A673 (cell line): ENCODE results near the gene IL19. TPM values are rescaled to one million over a fixed set of nuclear protein-coding genes. Genes with fewer than 3 reads are reported as not detected.

Source experiments
- BruUV-seq: library from RNA; stranded (reverse); fragments of 400-500 nt; replicated peaks from 2 replicates; lab custom pipeline; 2021; lab: Mats Ljungman, UMichigan
- CTCF ChIA-PET: fragments of 300-600 bp; sonication (Branson Sonifier 250); formaldehyde crosslinking; loops from one replicate; lab custom pipeline; 2022; ENCODE audit warnings: antibody characterized with exemption; lab: Charles Lee
- POLR2A ChIA-PET: fragments of 300-600 bp; sonication (Branson Sonifier 250); formaldehyde crosslinking; loops from one replicate; lab custom pipeline; 2022; ENCODE audit warnings: antibody characterized with exemption; ENCODE audit not compliant: low non-redundant PET; lab: Charles Lee
- DNase-seq: peaks from one replicate; pipeline ENCODE4 v3.0.0-alpha.2; 2015; ENCODE audit warnings: low spot score
- H3K27ac ChIP-seq: fragments of 200-600 bp; sonication (generic); 2 replicates; pipeline ENCODE4 v1.5.1; 2016; ENCODE audit warnings: mixed run types, low read depth, mild to moderate bottlenecking, mixed read lengths, antibody characterized with exemption, low read length; ENCODE audit not compliant: poor library complexity, severe bottlenecking
- H3K27me3 ChIP-seq: fragments of 200-600 bp; sonication (generic); replicated peaks from 2 replicates; pipeline ENCODE4 v1.6.1; 2017; ENCODE audit warnings: mixed run types, low read depth, mild to moderate bottlenecking, mixed read lengths, antibody characterized with exemption, low read length; ENCODE audit not compliant: insufficient read depth, poor library complexity
- H3K36me3 ChIP-seq: fragments of 200-600 bp; sonication (generic); 2 replicates; pipeline ENCODE4 v1.6.1; 2016; ENCODE audit warnings: mixed run types, mild to moderate bottlenecking, mixed read lengths, antibody characterized with exemption, low read length; ENCODE audit not compliant: insufficient read depth, poor library complexity, severe bottlenecking
- H3K4me1 ChIP-seq: fragments of 200-600 bp; sonication (generic); 2 replicates; pipeline ENCODE4 v1.6.1; 2017; ENCODE audit warnings: mixed run types, mild to moderate bottlenecking, mixed read lengths, antibody characterized with exemption, low read length; ENCODE audit not compliant: insufficient read depth, poor library complexity, severe bottlenecking
- H3K4me3 ChIP-seq: fragments of 200-600 bp; sonication (generic); 2 replicates; pipeline ENCODE4 v1.5.1; 2016; ENCODE audit warnings: low read depth, mixed run types, mild to moderate bottlenecking, mixed read lengths, low read length; ENCODE audit not compliant: poor library complexity, severe bottlenecking
- H3K9me3 ChIP-seq: fragments of 200-600 bp; sonication (generic); 2 replicates; pipeline ENCODE4 v1.6.1; 2016; ENCODE audit warnings: mixed run types, low read depth, mild to moderate bottlenecking, mixed read lengths, antibody characterized with exemption, low read length; ENCODE audit not compliant: poor library complexity, severe bottlenecking
- CTCF ChIP-seq: fragments of 300-800, 200-600 bp; sonication (generic); conservative IDR thresholded peaks from 2 replicates; pipeline ENCODE4 v1.5.1; 2017; ENCODE audit warnings: low read depth, mild to moderate bottlenecking, antibody characterized with exemption, low read length, moderate library complexity, mixed read lengths
- EZH2 ChIP-seq: fragments of 200-600 bp; sonication (generic); IDR thresholded peaks from 2 replicates; pipeline ENCODE4 v1.6.1; 2017; ENCODE audit warnings: borderline replicate concordance, low read depth, mild to moderate bottlenecking, mixed read lengths, antibody characterized with exemption, low read length; ENCODE audit not compliant: poor library complexity, severe bottlenecking
- intact Hi-C: fragments of 100-400 bp; cut with micrococcal nuclease; formaldehyde crosslinking; loops from one replicate; pipeline ENCODE4 v1.10.0; 2022; ENCODE audit not compliant: unreplicated experiment
- total RNA-seq: library from RNA; stranded (reverse); gene quantifications from 2 replicates; pipeline ENCODE4 v1.2.3, GENCODE V29; 2021

The IL19 gene
- total RNA-seq, 1 experiment from 2014 or later: not detected

DNA sequence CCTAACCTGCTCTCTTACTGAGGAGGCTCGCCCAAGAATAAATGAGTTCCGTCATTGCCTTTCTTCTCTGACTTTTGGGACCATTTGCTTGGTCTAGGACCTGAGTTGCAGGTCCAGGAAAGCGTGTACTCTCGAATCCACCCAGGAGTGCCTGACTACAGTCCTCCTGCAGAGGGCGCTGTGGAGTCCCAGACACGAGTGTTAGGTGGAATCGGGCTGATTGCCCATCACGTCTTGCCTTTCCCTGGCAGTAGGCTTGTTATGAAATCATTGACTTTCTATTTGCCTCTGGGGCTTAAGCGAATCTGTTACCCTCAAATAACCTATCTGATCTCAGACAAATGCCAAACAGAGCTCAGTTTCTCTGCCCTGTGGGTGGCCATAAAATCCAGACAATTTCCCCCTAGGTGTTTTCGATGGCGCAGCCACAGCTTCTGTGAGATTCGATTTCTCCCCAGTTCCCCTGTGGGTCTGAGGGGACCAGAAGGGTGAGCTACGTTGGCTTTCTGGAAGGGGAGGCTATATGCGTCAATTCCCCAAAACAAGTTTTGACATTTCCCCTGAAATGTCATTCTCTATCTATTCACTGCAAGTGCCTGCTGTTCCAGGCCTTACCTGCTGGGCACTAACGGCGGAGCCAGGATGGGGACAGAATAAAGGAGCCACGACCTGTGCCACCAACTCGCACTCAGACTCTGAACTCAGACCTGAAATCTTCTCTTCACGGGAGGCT lies 94.5 kb downstream of the IL19 start, which contains the start of gene IL20:
IL20 (plus strand) TSS at position 685 of the 733 bp plus-strand sequence. CDS start 230 bp downstream, outside the sequence.
- POLR2A ChIA-PET: no interaction called here
- H3K27ac ChIP-seq: no peak within 1 kb of the TSS
- peaks cover 39% of the 10 kb centered on the region for H3K27me3 ChIP-seq
- no peaks in the 10 kb centered on the region for H3K4me1 ChIP-seq
- intact Hi-C loops: loop anchor here (2.0 to 5.0 kb wide), 2 partner anchors 48 to 212 kb away; no protein-coding TSS in a partner anchor
- H3K36me3 ChIP-seq: no peaks in the 10 kb centered on the region
- CTCF ChIA-PET: interaction anchor here (0.5 to 1.0 kb wide), 3 partner anchors 16 to 230 kb away, joined by 3 read pairs; partner anchors contain the start of gene DYRK3
- no peaks in the 10 kb centered on the region for H3K9me3 ChIP-seq
- BruUV-seq: no TSS peak
- H3K4me3 ChIP-seq: no peak within 1 kb of the TSS
- DNase-seq: peak; percentile 82
- peak; percentile 94 for TF ChIP-seq CTCF
- no peak for TF ChIP-seq EZH2

GRCh38 chr1:206866062-206866461 lies 95.5 kb downstream of the IL19 start:
- Histone ChIP-seq H3K27ac (no peak overlapping the region), H3K4me3 (no peak overlapping the region), H3K9me3 (no peaks in the 10 kb centered on the region), H3K4me1 (no peaks in the 10 kb centered on the region), H3K36me3 (no peaks in the 10 kb centered on the region), H3K27me3 (peaks cover 38% of the 10 kb centered on the region)
- no TSS peak for BruUV-seq
- no peak for TF ChIP-seq CTCF
- TF ChIP-seq EZH2: no peak
- DNase-seq: no peak
- CTCF ChIA-PET: interaction anchor here (0.7 kb wide), 1 partner anchor 15 kb away, joined by 3 read pairs; no protein-coding TSS in a partner anchor
- intact Hi-C loops: no loop called here
- POLR2A ChIA-PET: no interaction called here

GRCh38 chr1:206867239-206867638 lies 96.7 kb downstream of the IL19 start:
- Histone ChIP-seq H3K27ac (no peak overlapping the region), H3K9me3 (no peaks in the 10 kb centered on the region), H3K36me3 (no peaks in the 10 kb centered on the region), H3K4me3 (no peak overlapping the region), H3K4me1 (no peaks in the 10 kb centered on the region), H3K27me3 (peaks cover 27% of the 10 kb centered on the region)
- ChIA-PET POLR2A (no interaction called here), CTCF (interaction anchor here (0.6 kb wide), 1 partner anchor 68 kb away, joined by 3 read pairs; no protein-coding TSS in a partner anchor)
- TF ChIP-seq EZH2 (no peak), CTCF (no peak)
- no TSS peak for BruUV-seq
- DNase-seq: no peak
- intact Hi-C loops: no loop called here
